Ammon's horn (tissue), 1 donor: ENCODE measurements around the gene FXR1.

Experiments used
- DNase-seq: peaks from one replicate; pipeline ENCODE4 v3.0.0-alpha.2; 2016; ENCODE audit warnings: low spot score

Gene FXR1

GRCh38 chr3:181007262-181007661, 94.8 kb downstream of the FXR1 start:
- DNase-seq, result no peak

GRCh38 chr3:181008796-181009195, 96.3 kb downstream of the FXR1 start:
- no peak for DNase-seq

- DNase-seq, result no peak
Measured at GRCh38 chr3:181009225-181009624, 96.8 kb downstream of the FXR1 start.

- no peak for DNase-seq
Measured at GRCh38 chr3:181017690-181018089, 105.2 kb downstream of the FXR1 start.

GRCh38 chr3:181025204-181025603, 112.7 kb downstream of the FXR1 start:
- no peak for DNase-seq

- no peak for DNase-seq
Measured at GRCh38 chr3:181030948-181031347, 118.5 kb downstream of the FXR1 start.
